ENCODE measurements around the gene ACSM2B.
"Not testable (repeated sequence)": the region's sequence is repeated elsewhere in the genome, so short reads cannot be mapped to it uniquely, and the experiment has no call there.

Gene ACSM2B

DNA sequence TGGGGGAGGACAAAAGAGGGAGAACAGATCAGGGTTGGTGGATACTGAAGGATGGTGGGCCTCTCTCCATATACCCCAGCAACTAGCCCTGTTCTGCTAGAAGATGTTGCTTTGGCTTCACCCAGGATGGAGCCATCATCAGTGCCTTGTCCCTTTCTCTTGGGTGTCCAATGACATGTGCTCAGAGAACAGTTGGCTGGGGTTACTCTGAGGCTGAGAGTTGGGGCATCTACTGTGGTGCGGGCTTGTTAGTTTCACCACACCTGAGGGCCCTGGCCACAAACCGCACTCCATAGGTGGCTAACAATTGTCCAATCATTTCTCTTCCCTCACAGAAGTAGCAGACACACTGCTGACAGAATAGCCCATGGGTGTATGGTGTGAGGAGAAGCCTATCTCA is 18.9 kb upstream of the ACSM2B start:
- not testable (repeated sequence) for DNase-seq (ENCODE audit: low read depth in 2 of 2)

DNA sequence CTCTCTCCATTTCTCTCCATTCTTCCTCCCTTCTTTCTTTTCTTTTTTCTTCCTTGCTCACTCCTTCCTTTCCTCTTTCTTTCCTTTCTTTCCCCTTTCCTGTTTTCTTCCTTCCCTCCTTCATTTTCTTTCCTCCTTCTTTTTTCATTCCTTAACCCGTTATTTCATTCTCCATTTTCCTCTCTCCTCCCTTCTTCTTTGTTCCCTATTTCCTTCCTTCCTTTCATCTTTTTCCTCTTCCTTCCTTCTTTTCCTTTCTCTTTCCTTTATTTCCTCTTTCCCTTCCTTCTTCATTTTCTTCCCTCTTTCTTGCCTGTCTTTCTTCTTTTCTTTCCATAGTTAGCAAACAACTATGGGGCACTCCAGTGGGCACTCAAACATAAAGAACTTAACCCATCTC is 16.6 kb upstream of the ACSM2B start:
- not testable (repeated sequence) for DNase-seq (ENCODE audit: low read depth in 2 of 2)

DNA sequence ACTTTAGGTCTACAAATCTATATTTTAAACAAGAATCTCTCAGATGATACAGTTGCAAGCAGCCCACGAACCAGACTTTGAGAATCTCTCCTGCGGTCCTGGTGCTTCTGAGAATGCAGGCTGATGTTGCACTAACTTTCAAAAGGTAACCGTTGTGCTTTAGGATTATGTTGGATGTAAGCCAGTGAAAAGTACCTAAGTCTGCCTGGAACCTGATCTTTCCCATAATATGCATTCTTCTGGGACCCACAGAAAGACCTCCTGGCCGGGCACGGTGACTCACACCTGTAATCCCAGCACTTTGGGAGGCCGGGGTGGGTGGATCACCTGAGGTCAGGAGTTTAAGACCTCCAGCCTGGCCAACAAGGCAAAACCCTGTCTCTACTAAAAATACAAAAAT is 13.3 kb upstream of the ACSM2B start:
- not testable (repeated sequence) for DNase-seq (ENCODE audit: low read depth in 2 of 2)

DNA sequence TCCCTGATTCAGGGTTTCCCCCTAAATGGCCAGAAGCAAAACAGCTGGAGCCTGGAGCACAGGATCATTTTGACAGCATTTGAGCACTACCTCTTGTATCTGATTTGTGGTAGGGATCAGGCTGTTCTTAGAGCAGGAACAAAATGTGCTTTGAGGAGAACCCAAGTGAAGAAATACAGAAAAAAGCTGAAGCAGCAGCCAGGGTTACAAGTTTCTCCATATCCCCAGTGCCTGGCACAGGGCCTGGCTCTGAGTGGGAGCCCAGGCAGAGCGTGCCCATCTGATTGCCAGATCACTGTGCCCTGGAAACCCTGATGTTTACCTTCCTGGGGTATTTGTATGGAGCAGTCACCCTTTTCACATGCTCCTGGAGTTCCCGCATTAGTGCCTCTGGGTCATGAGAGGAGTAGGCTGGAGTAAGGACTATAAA is 11.5 kb upstream of the ACSM2B start:
- DNase-seq (ENCODE audit: low read depth in 2 of 2) = not testable (repeated sequence)

DNA sequence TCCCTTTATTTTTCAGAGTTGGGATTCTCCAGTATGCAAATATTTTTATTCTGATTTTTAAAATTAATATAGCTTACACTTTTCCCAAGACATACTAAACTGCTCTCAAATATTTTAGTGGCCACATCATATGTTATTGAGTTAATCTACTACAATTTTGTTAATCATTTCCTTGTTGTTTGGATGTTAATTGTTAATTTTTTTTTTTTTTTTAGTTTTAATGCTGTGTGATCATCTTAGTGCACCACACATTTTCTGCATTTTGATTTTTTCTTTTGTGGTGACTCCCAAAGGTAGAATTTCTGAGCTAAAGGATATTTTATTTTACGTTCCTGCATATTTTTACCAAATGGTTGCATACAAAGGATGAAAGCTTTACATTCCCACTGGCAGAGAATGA is 10.5 kb upstream of the ACSM2B start:
- DNase-seq (ENCODE audit: low read depth in 2 of 2) = not testable (repeated sequence)

DNA sequence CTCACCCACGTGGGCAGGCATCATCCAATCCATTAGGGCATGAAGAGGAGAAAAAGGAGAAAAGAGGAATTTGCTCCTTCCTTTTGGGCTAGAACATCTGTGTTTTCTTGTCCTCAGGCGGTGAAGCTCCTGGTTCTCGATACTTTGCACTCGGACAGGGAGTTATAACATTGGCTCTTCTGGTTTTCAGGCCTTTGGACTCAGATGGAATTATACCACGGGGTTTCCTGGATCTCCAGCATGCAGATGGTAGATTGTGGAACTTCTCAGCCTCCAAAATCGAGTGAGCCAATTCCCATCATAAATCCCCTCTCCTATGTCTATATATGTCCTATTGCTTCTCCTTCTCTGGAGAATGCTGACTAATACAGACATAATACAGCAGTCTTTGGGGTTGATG is 9.9 kb upstream of the ACSM2B start:
- not testable (repeated sequence) for DNase-seq (ENCODE audit: low read depth in 2 of 2)

DNA sequence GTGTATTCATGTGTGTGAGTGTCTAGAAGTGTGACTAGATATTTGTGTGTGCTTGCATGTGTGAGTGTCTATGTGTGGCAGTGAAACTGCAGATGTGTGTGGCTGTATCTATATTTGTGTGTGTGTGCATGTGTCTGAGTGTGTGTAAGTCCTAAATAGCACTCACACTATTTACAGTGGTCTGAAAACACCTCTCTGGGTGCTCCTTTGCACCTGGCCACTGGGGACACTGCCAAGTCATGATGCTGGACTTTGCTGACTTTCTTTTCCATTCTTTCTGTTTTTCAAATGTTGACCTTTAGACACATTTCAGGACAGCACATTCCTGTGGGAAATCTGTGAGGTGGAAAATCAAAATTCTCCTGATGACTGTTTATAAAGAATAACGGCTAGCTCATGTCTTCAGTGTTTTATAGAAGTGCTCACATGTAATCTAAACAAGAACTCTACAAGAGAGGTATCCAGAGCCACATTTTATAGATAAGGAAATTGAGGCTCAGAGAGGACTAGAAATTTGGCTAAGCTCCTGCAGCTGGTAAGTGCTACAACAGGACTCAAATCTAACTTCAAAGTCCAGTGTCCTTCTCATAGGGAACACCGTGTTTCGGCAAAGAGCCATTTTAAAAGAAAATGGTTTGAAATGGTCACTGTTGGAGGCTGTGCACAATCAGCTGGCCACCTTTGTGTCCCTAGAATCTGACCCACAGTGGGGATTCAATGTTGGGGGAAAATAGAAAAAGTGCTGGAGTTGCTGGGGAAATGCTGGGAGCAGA is 4.5 kb upstream of the ACSM2B start:
- not testable (repeated sequence) for DNase-seq (ENCODE audit: low read depth in 2 of 2)

DNA sequence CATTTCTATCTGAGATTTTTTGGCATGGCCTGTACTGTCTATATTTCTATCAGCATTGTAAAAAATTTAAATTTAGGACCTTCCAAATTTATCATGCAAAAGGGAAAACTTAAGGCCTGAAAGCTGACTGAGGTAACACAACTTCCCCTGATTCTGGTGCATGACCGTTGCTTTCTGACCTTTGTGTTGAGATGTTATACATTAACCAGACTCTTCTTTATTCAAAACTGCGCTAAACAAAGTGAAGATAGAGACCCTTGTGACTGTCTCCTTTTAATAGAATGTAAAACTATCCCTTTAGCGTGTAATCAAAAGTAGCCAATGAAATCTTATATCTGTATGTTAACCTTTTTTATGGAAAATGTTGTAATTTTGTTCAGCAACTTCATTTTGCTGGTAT is 1.9 kb upstream of the ACSM2B start:
- DNase-seq (ENCODE audit: low read depth in 2 of 2) = not testable (repeated sequence)

DNA sequence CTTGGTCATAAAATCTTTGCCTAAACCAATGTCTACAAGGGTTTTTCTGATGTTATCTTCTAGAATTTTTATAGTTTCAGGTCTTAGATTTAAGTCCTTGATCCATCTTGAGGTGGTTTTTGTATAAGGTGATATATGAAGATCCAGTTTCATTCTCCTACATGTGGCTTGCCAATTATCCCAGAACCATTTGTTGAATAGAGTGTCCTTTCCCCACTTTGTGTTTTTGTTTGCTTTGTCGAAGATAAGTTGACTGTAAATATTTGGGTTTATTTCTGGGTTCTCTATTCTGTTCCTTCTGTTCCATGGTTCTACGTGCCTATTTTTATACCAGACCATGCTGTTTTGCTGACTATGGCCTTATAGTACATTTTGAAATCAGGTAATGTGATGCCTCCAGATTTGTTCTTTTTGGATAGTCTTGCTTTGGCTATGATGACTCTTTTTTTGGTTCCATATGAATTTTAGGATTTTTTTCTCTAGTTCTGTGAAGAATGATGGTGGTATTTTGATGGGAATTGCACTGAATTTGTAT is 7.0 kb downstream of the ACSM2B start:
- not testable (repeated sequence) for DNase-seq (ENCODE audit: low read depth in 2 of 2)

DNA sequence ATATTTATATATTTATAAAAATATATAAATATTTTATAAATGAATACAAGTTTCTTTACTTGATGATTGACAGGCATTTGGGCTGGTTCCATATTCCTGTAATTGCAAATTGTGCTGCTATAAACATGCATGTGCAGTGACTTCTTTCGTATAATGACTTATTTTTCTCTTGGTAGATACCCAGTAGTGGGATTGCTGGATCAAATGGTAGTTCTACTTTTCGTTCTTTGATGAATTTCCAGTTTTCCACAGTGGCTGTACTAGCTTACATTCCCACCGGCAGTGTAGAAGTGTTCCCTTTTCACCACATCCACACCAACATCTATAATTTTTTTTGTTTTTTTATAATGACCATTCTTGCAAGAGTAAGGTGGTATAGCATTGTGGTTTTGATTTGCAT is 7.8 kb downstream of the ACSM2B start:
- no peak for DNase-seq (ENCODE audit: low read depth in 2 of 2)

DNA sequence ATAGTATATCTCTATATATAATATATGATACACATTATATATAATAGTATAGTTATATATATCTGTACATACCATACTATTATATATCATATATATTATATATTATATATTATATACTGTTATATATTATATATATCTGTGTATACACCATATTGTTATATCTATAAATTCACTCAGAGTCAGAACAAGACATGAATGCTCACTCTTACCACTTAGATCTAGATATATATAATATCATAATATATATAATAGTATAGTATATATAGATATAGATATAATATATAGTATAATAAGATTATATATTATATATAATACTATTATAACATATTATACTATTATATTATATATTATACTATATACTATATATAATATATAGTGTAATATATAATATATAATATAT is 9.3 kb downstream of the ACSM2B start:
- DNase-seq (ENCODE audit: low read depth in 2 of 2) = no peak

DNA sequence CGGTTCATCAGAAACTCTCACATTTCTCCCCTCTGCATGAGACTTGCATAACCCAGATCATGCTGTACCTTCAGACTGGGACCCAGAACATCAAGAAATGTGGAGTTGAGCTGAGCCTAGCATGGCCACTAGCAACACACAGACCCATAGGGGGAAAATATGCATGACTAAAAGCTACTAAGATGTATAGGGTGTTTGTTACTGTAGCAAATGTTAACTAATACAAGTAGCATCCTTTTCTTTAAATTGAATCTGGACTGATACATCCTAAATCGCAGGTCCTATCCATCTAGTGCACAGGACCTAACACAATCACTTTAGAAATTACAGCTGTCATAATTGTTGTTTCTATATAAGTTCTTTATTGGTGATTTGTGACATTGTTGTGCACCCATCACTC is 10.8 kb downstream of the ACSM2B start:
- not testable (repeated sequence) for DNase-seq (ENCODE audit: low read depth in 2 of 2)

DNA sequence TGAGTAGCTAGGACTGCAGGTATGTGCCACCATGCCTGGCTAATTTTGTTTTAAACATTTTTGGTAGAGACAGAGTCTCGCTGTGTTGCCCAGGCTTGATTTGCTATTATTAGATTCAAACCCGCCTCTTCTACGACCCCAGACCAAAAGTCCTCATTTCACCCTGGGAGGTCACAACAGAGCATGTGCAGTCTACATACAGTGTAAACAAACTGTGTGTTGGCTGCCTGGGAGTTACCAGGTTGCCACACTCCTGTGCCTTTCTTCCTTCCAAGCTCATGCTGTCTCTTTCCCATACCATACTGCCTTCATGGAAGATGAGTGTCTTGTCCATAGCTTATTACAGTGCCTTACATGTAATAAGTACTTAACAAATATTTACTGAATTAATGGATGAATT is 11.9 kb downstream of the ACSM2B start:
- not testable (repeated sequence) for DNase-seq (ENCODE audit: low read depth in 2 of 2)

DNA sequence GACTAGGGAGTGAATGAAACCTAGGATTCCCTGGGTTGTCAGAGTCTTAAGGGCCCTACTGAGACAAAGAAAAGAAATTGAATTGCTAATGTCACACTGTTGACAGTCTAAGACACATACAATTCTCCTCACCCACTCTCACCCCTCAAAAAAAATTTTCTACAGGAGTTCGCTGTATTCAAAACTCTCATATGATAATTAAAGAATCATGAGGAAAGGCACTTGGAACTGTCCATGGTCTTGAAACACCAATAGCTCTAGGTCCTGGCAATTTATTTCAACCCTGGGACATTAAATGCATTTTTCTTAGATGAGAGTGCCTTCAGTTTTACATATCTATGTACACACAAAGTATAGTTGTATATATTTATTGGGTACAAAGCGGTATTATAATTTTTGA is 20.5 kb downstream of the ACSM2B start:
- DNase-seq (ENCODE audit: low read depth in 2 of 2) = not testable (repeated sequence)

DNA sequence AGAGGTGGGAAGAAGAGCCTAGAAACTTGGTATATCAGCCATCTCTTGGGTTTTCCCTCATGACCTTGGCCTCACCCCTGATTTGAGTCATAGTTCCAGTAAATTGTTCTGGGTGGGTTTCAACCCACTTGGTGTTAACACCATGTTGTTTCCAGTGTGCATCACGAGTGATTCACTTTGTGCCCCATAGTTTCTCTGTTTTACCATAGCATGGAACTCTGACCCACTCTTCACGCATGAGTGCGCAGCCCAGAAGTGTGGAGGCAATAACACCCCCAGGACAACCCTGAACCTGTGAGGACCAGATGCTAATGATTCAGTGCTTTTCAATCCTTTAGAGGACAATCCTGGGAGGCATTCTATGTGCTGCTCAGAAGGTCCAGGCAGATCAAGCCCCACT is 21.5 kb downstream of the ACSM2B start:
- DNase-seq (ENCODE audit: low read depth in 2 of 2) = not testable (repeated sequence)

DNA sequence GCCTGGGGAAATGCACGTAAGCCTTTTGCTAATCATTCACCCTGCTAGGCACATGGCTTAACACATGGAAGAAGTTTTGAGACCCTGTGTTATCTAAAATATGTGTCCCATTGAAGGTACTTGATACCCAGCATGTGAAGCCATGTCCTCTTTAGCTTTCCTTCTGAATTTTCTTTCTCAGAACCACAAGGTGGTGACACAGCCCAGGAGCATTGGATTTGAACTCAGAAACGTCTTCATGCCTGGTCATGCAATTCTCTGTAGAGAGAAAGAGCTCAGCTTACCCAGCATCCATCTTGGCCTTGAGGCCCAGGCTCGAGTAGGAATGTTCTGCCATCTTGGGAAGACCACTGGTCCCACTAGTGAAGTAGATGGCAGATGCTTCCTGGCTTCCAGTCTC is 22.7 kb downstream of the ACSM2B start:
- DNase-seq (ENCODE audit: low read depth in 2 of 2) = not testable (repeated sequence)

DNA sequence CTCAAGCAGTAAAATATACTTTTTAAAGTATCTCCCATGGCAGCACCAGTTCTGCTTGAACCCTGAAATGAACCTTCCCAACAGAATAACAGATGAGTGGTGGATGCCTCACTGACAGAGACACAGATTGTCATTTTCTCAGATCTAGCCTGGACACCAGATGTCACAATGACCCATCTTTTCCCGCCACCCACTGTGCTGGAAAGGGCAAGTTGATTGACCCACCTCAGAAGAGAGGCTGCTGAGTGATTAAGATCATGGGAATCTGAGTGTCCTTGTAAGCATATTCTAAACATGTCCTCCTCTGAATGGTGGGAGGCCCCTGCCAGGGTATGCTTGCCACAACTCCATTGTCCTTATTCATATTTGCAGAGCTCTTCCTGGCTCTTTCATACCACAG is 29.2 kb downstream of the ACSM2B start:
- not testable (repeated sequence) for DNase-seq (ENCODE audit: low read depth in 2 of 2)

DNA sequence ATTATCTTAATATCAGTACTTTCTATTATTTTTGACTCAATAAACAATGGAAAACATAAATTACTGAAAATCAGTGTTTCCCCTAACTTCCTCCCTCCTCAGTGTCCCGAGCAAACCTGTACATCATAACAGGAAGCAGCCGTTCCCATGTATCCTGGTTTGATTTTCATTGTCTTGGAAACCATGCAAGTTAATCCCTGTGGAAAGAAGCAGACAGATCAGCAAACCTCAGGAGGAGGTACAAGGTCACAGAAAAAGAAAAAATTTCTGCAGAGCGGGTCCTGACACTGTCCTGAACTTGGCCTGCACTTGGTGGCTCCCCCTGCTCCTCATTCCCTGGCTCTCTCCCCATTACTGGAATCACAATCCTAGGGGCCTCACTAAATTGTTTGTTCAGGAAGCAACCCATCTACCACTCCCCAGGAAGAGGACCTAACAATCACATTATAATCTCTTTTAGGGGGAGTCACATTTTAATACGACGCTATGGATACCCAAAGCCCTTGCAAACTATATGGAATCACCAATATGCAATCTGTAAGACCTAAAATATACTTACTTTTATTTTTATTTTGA is 29.8 kb downstream of the ACSM2B start:
- not testable (repeated sequence) for DNase-seq (ENCODE audit: low read depth in 2 of 2)

DNA sequence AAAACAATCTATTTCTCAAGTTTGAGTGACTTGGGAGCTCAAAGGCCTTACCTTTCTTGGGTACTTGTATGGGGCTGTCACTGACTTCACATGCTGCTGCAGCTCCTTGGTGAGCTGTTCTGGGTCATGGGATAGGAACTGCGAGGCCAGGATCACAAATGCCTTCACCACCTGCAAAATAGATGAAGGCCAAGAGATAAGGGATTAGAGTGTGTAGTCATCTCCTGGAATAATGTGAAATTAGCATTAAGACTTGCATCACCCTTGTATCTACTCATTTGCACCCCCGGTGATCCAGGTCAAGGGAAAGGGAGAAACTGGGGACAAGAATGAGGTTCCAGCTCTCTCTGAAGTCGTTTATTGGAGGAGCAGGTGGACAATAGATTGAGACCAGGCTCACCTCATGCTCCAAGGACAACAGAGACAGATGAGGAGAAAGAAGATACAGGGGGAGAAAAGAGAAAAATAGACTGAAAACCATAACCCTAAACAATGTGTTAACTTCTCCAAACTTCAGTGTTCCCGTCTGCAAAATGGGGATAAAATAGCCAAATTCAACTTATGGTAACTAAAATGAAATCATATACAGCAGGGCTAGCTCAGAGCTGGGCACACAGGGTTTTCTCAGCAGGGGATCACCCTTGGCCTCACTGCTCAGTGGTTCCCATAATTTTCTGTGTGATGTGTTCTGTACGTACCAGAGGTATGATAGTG is 35.4 kb downstream of the ACSM2B start:
- not testable (repeated sequence) for DNase-seq (ENCODE audit: low read depth in 2 of 2)

DNA sequence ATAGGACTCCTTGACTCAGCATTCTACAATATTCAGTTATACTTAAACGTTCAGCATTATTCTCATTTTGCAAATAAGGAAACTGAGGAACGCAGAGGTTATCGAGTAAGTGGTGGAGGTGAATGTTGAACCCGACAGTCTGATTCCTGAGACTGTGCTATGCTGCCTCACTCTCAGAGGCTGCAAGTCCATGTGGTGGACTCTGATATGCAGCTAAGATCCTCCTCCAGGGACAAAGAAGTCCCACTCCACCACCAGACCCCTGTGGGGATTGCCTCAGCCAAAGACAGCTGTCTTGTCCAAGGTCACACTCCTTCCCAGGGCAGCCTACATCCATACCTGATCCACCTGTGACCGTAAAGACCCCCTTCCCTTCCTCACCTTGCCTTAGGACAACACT is 37.5 kb downstream of the ACSM2B start:
- DNase-seq (ENCODE audit: low read depth in 2 of 2) = no peak

DNA sequence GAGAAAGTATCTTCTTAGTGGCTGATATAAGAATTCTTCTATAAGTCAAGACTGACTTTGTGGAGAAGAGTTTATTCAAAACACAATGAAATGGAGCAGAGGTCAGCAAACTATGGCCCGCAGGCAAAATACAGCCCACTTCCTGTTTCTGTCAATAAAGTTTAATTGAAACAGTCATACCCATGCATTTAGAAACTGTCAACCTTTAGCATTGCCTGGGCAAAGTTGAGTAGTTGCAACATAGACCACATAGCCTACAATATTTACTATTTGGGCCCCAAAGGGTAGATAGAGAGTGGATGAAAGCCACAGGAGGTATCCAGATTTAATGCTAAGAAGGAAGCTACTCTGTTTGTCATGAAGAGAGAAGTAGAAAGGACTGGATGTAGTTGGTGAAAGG is 38.0 kb downstream of the ACSM2B start:
- no peak for DNase-seq (ENCODE audit: low read depth in 2 of 2)

DNA sequence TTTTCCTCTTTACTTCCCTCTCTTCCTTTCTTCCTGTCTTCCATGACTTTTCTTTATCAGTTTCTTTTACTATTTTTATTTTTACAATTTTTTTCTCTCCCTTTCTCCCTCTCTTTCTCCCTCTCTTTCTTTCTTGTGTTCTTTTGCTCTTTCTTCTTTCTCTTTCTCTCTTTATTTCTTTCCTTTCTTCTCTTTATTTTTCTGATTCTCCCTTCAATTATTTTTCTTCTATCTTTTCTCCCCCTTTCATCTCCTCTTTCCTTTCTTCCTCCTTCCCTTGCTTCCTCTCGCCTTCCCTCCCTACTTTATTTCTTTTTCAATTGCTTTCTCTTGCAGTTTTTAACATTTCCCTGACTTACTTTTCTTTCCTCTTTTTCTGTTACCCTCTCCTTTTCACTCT is 39.5 kb downstream of the ACSM2B start:
- DNase-seq (ENCODE audit: low read depth in 2 of 2) = not testable (repeated sequence)

All from stimulated activated CD8-positive, alpha-beta memory T cell treated with anti-CD3 and anti-CD28 coated beads, Interleukin-15, amount 100 ng/mL, for 4 hours (primary cell).